ENCODE measurements around the gene GLIPR1L1. TPM values are rescaled to one million over a fixed set of nuclear protein-coding genes. Genes with fewer than 3 reads are reported as not detected.
"Not testable (repeated sequence)": the region's sequence is repeated elsewhere in the genome, so short reads cannot be mapped to it uniquely, and the experiment has no call there.

Gene GLIPR1L1, protein sequence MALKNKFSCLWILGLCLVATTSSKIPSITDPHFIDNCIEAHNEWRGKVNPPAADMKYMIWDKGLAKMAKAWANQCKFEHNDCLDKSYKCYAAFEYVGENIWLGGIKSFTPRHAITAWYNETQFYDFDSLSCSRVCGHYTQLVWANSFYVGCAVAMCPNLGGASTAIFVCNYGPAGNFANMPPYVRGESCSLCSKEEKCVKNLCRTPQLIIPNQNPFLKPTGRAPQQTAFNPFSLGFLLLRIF
- total RNA-seq: not detected

DNA sequence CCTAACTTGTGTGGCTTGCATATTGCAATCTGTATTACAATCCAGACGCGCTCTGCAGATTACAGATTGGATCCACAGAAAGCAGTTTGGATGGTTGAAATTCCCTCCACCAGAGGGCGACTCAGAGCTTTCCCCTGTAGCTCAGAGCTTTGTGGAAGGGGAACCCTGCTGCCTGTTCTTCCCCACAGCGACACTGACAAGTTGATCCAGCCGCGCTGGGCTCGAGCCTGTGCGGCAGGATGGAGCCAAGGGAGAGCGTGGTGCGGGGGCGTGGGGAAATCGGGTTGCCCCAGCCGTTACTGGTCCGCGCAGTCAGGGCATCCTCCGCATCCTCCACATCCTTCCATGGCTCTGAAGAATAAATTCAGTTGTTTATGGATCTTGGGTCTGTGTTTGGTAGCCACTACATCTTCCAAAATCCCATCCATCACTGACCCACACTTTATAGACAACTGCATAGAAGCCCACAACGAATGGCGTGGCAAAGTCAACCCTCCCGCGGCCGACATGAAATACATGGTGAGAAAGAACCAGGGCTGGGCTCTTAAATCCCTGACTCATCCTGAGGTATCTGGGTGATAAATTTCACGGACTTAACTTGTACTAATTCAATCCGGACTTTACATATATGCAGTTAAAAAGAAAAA lies at the start of gene GLIPR1L1:
Gene GLIPR1L1, plus strand, starts transcription at position 287 of the 647 bp plus-strand sequence. Its CDS starts 59 bp downstream, at position 346.
- peak; percentile 86 for DNase-seq

DNA sequence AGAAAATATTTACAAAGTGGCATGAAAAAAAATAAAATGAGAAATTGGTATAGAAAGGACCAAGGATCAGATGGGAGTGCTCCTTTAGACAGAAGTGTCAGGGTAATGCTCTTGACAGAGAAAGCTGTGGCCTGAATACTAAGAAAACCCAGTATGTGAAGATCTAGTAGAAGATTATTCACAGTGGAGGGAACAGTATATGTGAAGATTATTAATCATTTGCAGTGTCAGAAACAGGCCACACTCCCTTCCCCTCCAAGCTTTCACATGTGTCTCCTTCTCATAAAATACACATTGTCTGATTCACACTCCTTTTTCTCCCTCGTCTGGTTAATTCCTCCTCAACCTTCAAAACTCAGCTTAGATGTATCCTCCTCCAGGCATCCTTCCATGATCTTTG lies 45.6 kb upstream of the GLIPR1L1 start:
- DNase-seq: no peak

DNA sequence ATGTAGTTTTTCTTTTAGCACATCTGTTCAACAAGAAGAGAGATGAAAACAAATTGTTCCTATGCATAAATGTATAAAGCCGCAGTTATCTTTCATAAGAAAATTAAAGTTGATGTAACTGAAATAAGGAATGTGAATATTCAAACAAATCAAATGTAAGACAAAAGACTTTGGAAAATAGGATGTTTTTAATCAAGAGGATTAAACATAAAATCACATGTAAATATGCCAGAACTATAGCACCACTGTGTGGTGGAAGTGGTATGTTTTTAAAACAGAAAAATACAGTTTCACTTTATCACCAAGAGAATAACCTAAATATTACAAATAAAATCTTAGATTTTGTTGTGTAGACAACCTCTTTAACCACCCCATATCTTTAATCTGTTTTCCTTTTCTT lies 44.7 kb upstream of the GLIPR1L1 start:
- no peak for DNase-seq

DNA sequence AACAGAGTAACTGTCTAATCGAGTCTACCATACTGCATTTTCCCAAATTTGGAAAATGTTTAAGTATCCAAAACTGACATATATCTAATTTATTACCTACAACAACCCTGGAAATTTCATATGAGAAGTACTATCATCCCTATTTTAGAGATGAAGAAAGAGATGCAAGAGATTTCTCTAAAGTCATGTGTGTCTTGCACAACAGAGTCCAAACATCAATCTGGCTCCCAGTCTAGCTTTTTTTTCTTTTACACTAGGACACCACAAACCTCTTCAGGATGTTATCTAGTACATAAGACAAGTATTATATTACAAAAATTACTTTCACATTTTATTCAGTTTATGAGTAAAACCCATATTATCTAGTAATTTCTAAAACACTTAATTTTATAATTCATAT lies 43.5 kb upstream of the GLIPR1L1 start:
- no peak for DNase-seq

DNA sequence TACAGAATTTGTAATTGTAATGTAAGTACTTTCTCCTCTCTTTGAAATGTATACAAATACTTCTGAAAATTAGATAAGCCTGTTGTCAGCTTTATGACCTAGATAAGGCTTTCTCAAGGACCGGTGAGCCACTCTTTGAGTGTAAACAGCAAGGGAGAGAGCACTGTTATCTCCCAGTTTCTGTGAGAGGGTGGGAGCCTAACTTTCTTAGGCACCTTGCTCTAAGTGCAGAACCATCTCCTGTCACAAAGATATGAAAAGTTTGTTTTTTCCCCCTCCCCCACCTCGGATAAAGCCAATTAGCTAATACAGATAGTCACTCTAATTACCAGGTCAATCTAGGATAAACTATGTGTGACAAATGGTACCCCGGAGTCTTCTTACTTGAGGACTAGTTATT lies 40.1 kb upstream of the GLIPR1L1 start:
- DNase-seq: no peak

DNA sequence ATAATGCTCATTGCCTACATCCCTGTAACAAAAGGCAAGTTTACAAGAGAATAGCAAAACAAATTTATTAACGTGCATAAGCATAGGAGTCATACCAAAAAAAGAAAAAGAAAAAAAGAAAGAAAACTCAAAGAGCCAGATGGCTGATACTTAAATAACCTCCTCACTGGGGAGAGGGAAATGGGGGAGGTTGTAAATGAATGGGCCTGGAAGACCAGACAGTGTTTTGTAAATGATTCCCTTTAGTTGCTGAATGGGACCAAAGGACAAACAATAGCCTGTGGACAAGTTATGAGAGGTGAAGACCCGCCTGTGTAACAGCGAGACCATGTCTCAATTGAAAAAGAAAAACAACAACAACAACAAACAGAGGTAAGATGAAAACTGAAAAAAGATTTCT lies 39.7 kb upstream of the GLIPR1L1 start:
- DNase-seq: no peak

DNA sequence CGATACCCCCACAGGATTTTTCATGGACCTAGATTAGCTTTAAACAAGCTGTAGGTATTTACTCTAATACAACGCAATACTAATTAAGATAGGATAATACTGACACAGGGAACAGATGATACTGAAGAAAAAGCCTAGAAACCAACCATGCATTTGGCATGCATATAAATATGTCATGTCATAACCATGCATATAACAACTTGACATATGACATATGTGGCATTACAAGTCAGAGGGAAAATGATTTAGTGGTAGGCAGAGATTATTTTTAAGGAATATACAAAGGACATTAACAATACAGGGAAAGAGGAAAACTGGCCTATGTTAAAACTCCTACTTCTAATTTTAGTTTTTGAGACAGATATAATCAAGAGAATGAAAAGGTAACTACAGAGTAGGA lies 32.2 kb upstream of the GLIPR1L1 start:
- no peak for DNase-seq

DNA sequence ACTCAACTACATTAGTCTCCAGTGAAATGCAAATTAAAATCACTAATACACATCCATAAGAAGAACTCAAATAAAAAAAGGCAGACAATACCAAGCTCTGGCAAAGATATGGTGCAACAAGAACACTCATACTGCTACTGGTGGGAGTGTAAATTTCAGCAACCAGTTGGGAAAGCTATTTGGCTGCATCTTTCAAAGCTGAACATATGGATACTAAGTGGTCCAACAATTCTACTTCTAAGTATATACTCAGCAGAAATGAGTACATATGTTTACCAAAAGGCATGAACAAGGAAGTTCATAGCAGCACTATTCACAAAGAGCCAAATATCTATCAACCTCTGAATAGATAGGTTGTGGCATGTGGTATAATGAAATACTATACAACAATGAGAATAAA lies 31.7 kb upstream of the GLIPR1L1 start:
- DNase-seq: no peak

DNA sequence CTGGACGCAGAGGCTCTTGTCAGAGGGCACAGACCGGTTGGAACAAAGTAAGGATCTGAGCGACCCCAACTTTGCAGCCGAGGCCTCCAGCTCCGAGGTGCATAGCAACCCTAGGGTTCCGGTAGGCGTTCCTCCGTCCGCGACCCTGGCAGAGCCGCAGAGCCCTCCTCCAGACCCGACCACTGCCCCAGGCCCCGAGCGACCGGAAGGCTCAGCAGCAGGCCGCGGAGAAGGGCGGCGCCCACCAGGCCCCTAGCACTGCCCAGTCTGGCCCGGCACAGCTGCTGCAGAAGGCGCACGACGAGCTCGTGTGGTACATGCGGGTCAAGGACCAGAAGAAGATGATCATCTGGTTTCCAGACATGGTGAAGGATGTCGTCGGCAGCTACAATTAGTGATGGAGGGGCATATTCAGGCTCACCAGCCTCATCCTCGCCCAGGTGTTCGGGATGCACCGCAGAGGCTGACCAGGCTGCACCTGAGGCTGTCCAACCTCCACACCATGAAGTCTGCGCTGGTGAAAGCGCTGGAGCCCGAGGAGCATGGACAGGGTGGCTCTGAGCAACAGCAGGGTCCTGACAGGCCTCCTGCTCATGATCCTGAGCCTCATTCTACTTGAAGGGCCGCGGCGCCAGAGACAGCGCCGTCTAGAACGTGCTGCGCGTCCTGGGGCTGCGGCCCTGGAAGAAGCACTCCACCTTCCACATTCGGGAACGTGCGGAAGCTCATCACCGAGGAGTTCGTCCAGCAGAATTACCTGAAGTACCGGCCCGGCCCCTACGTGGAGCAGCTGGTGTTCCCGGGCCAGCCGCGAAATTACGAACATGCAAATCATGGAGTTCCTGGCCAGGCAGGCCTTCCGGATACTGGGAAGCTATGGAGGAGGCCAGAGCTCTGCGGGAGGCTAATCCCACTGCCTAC lies 28.8 kb upstream of the GLIPR1L1 start:
- DNase-seq: no peak

DNA sequence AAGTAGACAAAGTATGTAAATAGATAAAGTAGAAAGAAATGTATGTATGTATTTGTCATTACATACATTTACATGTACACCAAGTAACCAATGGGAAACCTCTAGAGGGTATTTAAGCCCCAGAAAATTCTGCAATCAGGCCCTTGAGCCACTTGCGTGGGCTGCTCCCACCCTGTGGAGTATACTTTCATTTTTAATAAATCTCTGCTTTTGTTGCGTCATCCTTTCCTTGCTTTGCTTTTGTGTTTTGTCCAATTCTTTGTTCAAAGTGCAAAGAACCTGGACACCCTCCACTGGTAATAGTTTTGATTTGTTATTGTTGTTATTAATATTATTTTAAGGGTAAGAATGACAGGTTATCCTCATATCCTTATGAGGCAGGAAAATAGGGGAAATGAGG lies 26.2 kb upstream of the GLIPR1L1 start:
- DNase-seq: no peak

DNA sequence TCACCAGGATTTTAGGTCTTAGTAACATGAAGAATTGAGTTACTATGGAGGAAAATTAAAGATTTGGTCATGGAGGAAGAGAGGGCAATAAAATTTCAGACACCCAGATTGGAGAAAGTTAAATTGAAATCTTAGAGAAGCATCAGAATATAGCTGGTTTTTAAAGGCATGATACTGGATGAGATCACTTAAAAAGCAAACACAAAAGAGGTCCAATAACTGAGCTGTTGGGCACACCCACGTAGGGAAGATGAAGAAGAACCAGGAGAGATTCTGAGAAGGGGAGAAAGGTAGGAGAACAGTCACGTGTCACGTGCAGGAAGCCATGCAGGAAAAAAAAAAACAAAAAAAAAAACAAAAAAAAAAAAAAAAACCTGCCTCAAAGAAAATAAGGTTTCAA lies 23.1 kb upstream of the GLIPR1L1 start:
- DNase-seq: no peak

DNA sequence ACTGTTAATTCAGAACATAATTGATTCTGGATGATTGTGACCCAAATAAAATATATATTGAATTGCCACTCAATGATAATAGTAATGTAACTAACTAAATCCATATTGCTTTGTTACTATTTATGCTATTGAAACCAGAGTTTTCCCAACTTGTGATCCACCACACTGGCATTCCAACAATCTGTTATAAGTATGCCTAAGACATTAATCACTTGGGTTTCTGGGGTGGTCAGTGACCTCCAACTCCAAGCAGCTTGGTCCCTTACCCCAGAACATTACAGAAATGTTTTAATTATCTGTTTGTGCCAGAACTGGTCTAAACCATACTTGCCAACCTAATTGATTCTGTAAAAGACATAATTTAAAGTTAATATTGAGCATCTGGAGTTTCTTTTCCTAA lies 19.0 kb upstream of the GLIPR1L1 start:
- no peak for DNase-seq

DNA sequence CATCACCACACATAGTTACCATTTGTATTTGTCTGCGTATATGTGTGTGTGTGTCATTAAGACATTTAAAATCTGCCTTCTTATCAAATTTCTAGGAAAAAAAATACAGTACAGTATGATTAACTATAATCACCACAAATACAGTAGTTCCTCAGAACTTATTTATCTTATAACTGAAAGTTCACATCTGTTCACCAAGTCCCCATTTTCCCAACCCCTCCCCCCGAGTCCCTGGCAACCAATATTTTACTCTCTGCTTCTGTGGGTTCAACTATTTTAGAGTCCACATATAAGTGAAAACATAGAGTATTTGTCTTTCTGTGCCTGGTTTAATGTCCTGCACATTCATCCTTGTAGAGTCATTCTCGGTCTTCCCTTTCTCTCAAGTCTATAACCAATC lies 16.7 kb upstream of the GLIPR1L1 start:
- no peak for DNase-seq

DNA sequence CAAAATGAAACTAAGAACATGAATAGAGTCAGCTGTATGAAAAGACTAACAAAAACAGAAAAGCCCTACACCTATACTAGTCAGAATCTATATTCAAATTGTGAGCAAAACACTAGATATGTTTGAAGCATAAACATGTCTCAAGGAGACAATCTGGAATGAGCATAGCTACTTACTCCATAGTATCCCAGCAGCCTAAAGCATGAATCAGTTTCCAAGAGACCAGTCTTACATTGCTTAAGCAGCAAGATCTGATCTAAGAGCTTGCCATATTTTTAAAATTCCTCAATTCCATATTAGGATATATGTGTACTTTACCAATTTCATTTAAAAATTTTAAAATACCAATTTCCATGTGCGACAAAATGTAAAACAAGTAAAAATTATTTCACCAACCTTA lies 12.0 kb upstream of the GLIPR1L1 start:
- no peak for DNase-seq

DNA sequence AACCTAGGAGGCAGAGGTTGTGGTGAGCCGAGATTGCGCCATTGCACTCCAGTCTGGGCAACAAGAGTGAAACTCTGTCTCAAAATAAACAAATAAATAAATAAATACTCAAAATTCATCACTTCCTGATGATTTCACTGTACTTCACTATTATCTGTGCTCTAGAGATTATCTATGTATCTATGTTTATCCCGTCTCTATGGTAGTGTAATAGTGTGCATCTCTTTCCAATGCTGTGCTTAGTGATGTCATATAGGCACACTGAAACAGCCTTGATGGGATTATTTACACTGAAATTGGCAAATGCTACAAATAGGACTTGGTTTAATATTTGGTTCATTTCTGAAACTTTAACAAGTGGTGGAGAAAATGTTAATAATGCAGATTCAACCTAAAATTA lies 10.8 kb upstream of the GLIPR1L1 start:
- DNase-seq: no peak

DNA sequence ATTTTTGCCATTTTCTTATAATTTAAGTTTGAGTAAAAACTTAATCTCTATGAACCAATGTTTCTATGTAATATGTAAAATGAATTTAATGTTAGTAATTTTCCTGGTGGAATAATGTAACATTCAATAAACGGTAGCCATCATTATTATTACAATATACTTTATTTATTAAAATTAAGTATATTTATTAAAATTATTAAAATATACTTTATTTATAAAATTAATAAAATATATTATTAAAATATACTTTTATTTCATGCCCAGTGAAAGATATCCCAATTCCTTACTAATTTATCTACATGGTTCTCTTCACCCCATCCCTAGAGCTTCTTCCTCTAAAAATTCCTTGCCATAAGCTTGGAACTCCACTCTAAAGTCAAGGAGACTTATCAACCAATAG lies 6.8 kb upstream of the GLIPR1L1 start:
- DNase-seq: no peak

DNA sequence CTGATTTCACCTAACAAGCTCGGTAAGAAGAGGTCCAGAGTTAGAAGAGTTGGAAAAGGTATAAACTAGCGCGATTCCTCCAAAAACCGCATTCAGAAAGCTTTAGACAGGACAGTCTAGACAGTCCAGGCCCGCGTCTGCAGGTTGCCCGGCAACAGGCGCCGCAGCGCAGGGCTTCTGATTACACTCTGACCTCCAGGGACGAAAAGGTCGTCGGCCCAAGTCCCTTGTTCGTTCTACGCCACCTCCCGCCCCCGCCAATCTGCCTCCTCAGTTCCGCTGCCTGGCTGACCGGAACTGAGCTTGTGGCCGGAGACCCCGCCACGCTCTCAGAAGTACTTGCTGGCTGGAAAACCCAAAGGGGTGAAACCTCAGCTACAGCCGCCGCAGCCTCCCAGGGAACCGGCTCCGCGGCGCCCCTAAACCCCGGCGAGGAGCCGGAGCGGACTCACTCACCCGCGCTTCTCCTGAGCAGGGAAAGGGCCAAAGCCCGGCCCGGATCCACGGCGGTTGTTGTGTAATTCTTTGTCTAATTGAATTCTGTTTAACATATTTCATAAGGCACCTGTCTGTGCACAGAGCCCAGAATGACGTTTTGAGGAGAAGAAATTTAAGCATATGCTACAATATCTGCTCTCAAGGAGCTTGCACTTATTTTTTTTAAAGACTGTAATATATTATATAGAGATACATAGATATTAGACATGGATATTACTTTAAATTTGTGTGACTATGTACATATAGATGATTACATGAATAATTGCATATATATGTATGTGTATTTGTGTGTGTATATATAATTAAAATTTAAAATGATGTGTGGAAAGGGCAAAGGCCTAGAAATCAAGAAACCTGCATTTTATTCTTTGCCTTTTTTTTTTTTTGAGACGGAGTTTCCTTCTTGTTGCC lies 4.3 kb upstream of the GLIPR1L1 start, which contains the start of gene CAPS2:
Gene CAPS2, minus strand, starts transcription at position 407 of the 909 bp plus-strand sequence. CDS start 3,826 bp downstream, outside the sequence.
- peak; percentile 73 for DNase-seq

DNA sequence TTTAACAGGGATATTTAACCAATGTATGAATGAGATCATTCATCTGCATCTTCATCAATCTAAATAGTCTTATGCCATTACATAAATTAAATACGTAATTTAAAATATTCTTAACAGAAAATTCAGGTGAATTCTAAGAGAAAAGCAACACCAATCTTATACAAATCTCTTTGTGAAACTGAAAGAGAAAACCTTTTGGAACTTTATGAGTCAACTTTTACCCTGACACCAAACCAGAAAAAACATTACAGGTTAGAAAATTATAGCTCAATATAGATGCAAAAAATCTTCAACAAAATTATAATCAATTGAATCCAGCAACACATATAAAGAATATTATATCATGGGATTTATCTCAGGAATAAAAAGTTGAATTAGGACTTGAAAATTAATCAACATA lies 3.4 kb downstream of the GLIPR1L1 start:
- DNase-seq: no peak

DNA sequence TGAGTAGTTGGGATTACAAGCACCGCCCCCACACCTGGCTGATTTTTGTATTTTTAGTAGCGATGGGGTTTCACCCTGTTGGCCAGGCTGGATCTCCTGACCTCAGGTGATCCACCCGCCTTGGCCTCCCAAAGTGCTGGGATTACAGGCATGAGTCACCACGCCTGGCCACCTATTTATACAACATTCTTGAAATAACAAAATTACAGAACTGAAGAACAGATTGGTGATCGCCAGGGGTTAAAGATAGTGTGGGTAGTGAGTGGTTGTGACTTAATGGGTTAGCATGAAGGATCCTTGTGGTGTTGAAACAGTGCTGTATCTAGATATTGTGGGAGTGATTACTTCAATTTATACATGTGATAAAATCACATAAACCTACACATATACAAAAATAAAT lies 7.4 kb downstream of the GLIPR1L1 start:
- no peak for DNase-seq

DNA sequence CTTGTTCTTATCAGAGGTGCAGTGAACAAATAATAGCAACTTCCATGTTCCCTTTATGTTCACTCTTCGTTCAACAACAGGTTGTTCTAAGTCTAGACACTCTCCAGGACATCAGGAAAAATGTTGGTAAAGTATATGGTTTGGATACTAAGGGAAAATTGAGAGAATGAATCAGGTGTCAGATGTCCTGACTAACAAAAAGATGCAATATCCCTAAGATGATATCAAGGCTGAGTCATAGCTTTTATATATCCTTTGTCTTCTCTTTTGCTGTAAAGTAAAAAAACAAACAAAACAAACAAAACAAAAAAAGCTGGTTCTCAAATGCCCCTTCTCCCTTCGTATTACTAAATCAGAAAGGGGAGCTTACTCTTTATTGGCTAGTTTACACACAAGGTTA lies 11.1 kb downstream of the GLIPR1L1 start:
- DNase-seq: no peak

DNA sequence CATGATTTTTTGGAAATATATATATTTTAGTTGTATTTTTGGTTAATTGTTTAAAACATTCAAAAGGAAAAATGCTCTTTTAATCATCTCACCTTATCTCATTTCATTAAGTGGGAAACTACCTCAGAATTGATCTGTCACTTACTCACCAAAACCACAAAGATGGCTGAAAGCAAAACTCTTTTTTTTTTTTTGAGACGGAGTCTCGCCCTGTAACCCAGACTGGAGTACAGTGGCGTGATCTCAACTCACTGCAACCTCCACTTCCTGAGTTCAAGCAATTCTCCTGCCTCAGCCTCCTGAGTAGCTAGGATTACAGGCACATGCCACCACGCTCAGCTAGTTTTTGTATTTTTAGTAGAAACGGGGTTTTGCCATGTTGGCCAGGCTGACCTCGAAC lies 11.7 kb downstream of the GLIPR1L1 start:
- not testable (repeated sequence) for DNase-seq

DNA sequence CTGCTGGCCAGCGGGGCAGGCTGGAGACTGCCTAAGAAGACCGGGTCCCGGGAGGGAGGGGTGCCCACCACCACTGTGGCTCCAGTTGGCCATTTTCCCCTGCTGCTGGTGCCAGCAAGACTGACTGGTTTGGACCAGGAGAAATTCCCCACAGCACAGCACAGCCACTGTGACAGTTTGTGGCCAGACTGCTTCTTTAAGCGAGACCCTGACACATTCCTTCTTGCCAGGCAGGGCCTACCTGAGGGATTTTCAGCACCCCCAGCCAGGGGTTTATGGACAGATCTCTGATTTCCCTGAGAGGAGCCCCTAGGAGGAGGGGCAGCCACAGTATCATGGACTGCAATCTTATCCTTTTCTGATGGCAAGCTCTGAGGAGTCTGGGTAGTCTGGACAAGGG lies 15.5 kb downstream of the GLIPR1L1 start:
- DNase-seq: no peak
